ENCODE data around the gene ZC3H18. TPM values are rescaled to one million over a fixed set of nuclear protein-coding genes. Genes with fewer than 3 reads are reported as not detected.
A peak's percentile ranks its signal among the peaks of the same experiment; 100 is the strongest.

ZC3H18 gene
- total RNA-seq, 6 experiments from 2014 or later = 8.7 to 22.8 (median 16.4) TPM

- ATAC-seq (no peak), DNase-seq (no peak)
- 84% methylated on average over 6 of the region's 32 CpGs for WGBS (ENCODE audit: insufficient coverage, low coverage, low lambda C conversion rate, missing lambda C conversion rate)
- Histone ChIP-seq H3K36me3 (peaks cover 0 to 36% (median 0%) of the 10 kb centered on the region in 4 donors), H3K9me3 (no peaks in the 10 kb centered on the region), H3K4me3 (no peak overlapping the region), H3K27ac (no peak overlapping the region), H3K27me3 (no peaks in the 10 kb centered on the region), H3K4me1 (no peaks in the 10 kb centered on the region)
- intact Hi-C loops (cut with DNase I) = no loop called here
- TF ChIP-seq CTCF (IDR thresholded peaks at IDR 0.05) (no peak), POLR2A (IDR thresholded peaks at IDR 0.05) (no peak)
Measured at GRCh38 chr16:88653596-88654362, 83.6 kb downstream of the ZC3H18 start.

GRCh38 chr16:88654363-88655052 is 84.3 kb downstream of the ZC3H18 start:
- Histone ChIP-seq H3K9me3 (no peaks in the 10 kb centered on the region), H3K4me3 (no peak overlapping the region), H3K27me3 (no peaks in the 10 kb centered on the region), H3K36me3 (peaks cover 0 to 36% (median 0%) of the 10 kb centered on the region in 4 donors), H3K4me1 (no peaks in the 10 kb centered on the region), H3K27ac (no peak overlapping the region)
- 73% methylated on average over 7 of the region's 28 CpGs for WGBS (ENCODE audit: insufficient coverage, low coverage, low lambda C conversion rate, missing lambda C conversion rate)
- no peak for TF ChIP-seq POLR2A (IDR thresholded peaks at IDR 0.05)
- TF ChIP-seq CTCF (IDR thresholded peaks at IDR 0.05) = no peak
- ATAC-seq (no peak), DNase-seq (no peak)
- intact Hi-C loops (cut with DNase I) = no loop called here

- Histone ChIP-seq H3K4me1 (no peaks in the 10 kb centered on the region), H3K9me3 (no peaks in the 10 kb centered on the region), H3K36me3 (peaks cover 0 to 36% (median 0%) of the 10 kb centered on the region in 4 donors), H3K27ac (no peak overlapping the region), H3K27me3 (no peaks in the 10 kb centered on the region), H3K4me3 (no peak overlapping the region)
- ATAC-seq (no peak), DNase-seq (peak in 1 of 3 donors; percentile 56)
- intact Hi-C loops (cut with DNase I) = no loop called here
- no CpG with 5 or more reads among the region's 50 CpGs for WGBS (ENCODE audit: insufficient coverage, low coverage, low lambda C conversion rate, missing lambda C conversion rate)
- TF ChIP-seq POLR2A (IDR thresholded peaks at IDR 0.05) = no peak
- TF ChIP-seq CTCF (IDR thresholded peaks at IDR 0.05) = no peak
Measured at GRCh38 chr16:88655053-88655732, 85.0 kb downstream of the ZC3H18 start.

GRCh38 chr16:88655733-88656281 is 85.6 kb downstream of the ZC3H18 start:
- DNase-seq (no peak), ATAC-seq (no peak)
- Histone ChIP-seq H3K27me3 (no peaks in the 10 kb centered on the region), H3K4me3 (no peak overlapping the region), H3K36me3 (peaks cover 0 to 36% (median 0%) of the 10 kb centered on the region in 4 donors), H3K27ac (no peak overlapping the region), H3K9me3 (no peaks in the 10 kb centered on the region), H3K4me1 (peaks cover 0 to under 1% (median 0%) of the 10 kb centered on the region in 4 donors)
- 76% methylated on average over 2 of the region's 29 CpGs for WGBS (ENCODE audit: insufficient coverage, low coverage, low lambda C conversion rate, missing lambda C conversion rate)
- intact Hi-C loops (cut with DNase I) = no loop called here
- TF ChIP-seq POLR2A (IDR thresholded peaks at IDR 0.05) (no peak), CTCF (IDR thresholded peaks at IDR 0.05) (no peak)

Data from right lobe of liver (tissue), 6 donors.